Dendritic cell treated with granulocyte-macrophage colony-stimulating factor and Interleukin-4, amounts not matched to agents 40 ng/mL and 50 ng/mL, for 4 days (primary cell): Measurements from ENCODE around the gene EFCAB12.
"Not testable (repeated sequence)": the region's sequence is repeated elsewhere in the genome, so short reads cannot be mapped to it uniquely, and the experiment has no call there.

ENCODE experiments used
- H3K27ac Mint-ChIP-seq: one replicate; pipeline ENCODE4 v1.8.0; 2022; ENCODE audit warnings: mild to moderate bottlenecking, mixed read lengths
- H3K27me3 Mint-ChIP-seq: one replicate; pipeline ENCODE4 v1.8.0; 2022; ENCODE audit warnings: mild to moderate bottlenecking, mixed read lengths
- H3K36me3 Mint-ChIP-seq: one replicate; pipeline ENCODE4 v1.8.0; 2022; ENCODE audit warnings: low read depth, mixed read lengths
- H3K4me1 Mint-ChIP-seq: one replicate; pipeline ENCODE4 v1.8.0; 2022; ENCODE audit warnings: low read depth, mixed read lengths
- H3K4me3 Mint-ChIP-seq: one replicate; pipeline ENCODE4 v1.8.0; 2022; ENCODE audit warnings: mild to moderate bottlenecking, moderate library complexity, mixed read lengths
- H3K9me3 Mint-ChIP-seq: one replicate; pipeline ENCODE4 v1.8.0; 2022; ENCODE audit warnings: mixed read lengths
- intact Hi-C: fragments of 100-400 bp; cut with micrococcal nuclease; formaldehyde crosslinking; loops from one replicate; pipeline ENCODE4 v1.15.0; 2022

Gene EFCAB12

DNA sequence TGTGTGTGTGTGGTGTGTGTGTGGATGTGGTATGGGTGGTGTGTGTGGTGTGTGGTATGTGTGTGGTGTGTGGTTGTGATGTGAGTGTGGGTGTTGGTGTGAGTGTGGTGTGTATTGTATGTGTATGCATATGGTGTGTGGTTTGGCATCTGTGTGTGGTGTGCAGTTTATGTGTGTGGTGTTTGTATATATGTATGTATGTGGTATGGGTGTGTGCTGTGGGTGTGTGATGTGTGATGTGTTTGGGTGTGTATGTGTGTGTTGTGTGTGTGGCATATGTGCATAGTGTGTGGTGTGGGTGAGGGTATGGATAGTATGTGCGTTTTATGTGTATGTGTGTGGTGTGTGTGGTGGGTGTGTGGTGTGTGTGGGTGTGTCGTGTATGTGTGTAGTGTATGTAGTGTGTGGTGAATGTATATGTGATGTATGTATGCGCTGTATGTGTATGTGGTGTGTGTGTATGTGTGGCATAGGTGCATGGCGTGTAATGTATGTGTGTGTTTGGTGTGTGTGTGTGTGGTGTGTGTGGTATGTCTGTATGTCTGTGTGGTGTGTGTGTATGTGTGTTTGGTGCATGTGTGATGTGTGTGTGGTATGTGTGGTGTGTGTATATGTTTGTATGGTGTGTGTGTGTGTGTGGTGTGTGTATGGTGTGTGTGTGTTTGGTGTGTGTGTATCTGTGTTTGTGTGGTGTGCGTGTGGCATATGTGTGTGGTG, 58.0 kb downstream of the EFCAB12 start:
- Mint-ChIP-seq H3K9me3 (peaks cover 6% of the 10 kb centered on the region), H3K27ac (no peak overlapping the region), H3K27me3 (no peaks in the 10 kb centered on the region), H3K36me3 (no peaks in the 10 kb centered on the region), H3K4me3 (no peak overlapping the region), H3K4me1 (no peaks in the 10 kb centered on the region)
- intact Hi-C loops, result no loop called here

DNA sequence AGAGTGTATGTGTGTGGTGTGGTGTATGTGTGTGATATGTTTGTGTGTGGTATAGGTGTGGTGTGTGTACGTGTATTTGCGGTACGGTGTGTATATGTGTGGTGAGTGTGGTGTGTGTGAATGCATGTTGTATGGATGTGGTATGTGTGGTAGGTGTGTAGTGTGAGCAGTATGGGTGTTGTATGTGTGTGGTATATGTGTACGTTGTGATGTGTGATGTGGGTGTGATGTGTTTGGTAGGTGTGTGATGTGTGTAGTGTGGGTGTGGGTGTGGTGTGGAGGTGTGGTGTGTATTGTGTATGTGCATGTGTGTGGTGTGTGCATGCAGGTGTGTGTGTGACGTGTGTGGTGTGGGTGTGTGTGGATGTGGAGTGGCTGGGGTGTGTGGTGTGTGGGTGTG, 58.7 kb downstream of the EFCAB12 start:
- no peaks in the 10 kb centered on the region for H3K27me3 Mint-ChIP-seq
- intact Hi-C loops, result no loop called here
- peaks cover 4% of the 10 kb centered on the region for H3K4me1 Mint-ChIP-seq
- no peak overlapping the region for H3K27ac Mint-ChIP-seq
- H3K36me3 Mint-ChIP-seq, result no peaks in the 10 kb centered on the region
- peaks cover 12% of the 10 kb centered on the region for H3K9me3 Mint-ChIP-seq
- no peak overlapping the region for H3K4me3 Mint-ChIP-seq

DNA sequence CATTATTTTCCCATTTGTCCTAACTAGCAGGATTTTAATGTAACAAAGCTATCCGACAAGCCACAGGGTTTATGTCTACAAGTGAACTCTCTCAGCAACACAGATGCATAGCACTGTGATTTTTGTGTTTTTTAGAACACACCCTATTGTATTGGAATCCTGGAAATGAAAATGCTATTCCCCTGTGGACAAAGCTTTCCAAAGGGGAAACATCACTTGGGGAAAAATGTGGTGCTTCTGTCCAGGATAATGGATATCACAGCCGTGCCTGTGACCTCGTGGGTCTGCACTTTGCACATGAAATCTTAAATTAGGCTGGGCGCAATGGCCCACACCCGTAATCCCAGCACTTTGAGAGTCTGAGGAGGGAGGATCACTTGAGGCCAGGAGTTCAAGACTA, 60.6 kb downstream of the EFCAB12 start:
- intact Hi-C loops, result no loop called here
- no peaks in the 10 kb centered on the region for H3K27me3 Mint-ChIP-seq
- H3K9me3 Mint-ChIP-seq, result peaks cover 12% of the 10 kb centered on the region
- H3K36me3 Mint-ChIP-seq, result no peaks in the 10 kb centered on the region
- H3K4me1 Mint-ChIP-seq, result peaks cover 4% of the 10 kb centered on the region
- no peak overlapping the region for H3K4me3 Mint-ChIP-seq
- no peak overlapping the region for H3K27ac Mint-ChIP-seq

GRCh38 chr3:129366312-129366831, 62.1 kb downstream of the EFCAB12 start:
- Mint-ChIP-seq H3K4me3 (no peak overlapping the region), H3K27ac (no peak overlapping the region), H3K9me3 (peaks cover 12% of the 10 kb centered on the region), H3K27me3 (no peaks in the 10 kb centered on the region), H3K4me1 (peaks cover 4% of the 10 kb centered on the region), H3K36me3 (no peaks in the 10 kb centered on the region)
- intact Hi-C loops, result no loop called here

GRCh38 chr3:129365296-129366136, 62.9 kb downstream of the EFCAB12 start:
- no peaks in the 10 kb centered on the region for H3K27me3 Mint-ChIP-seq
- peaks cover 4% of the 10 kb centered on the region for H3K4me1 Mint-ChIP-seq
- H3K4me3 Mint-ChIP-seq, result no peak overlapping the region
- peak overlapping the region; percentile 47 for H3K27ac Mint-ChIP-seq
- H3K9me3 Mint-ChIP-seq, result peaks cover 12% of the 10 kb centered on the region
- intact Hi-C loops, result no loop called here
- no peaks in the 10 kb centered on the region for H3K36me3 Mint-ChIP-seq

DNA sequence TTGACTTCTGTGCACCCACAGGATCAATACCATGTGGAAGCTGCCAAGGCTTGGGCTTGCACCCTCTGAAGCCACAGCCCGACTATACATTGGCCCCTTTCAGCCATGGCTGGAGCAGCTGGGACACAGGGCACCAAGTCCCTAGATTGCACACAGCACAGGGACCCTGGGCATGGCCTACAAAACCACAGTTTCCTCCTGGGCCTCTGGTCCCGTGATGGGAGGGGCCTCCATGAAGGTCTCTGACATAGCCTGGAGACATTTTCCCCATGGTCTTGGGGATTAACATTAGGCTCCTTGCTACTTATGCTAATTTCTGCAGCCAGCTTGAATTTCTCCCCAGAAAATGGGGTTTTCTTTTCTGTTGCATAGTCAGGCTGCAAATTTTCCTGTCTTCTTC, 63.6 kb downstream of the EFCAB12 start:
- Mint-ChIP-seq H3K9me3 (peaks cover 12% of the 10 kb centered on the region), H3K27ac (peak overlapping the region; percentile 47)
- H3K36me3 Mint-ChIP-seq, H3K27me3 Mint-ChIP-seq, intact Hi-C loops, H3K4me1 Mint-ChIP-seq, H3K4me3 Mint-ChIP-seq: not testable (repeated sequence)

DNA sequence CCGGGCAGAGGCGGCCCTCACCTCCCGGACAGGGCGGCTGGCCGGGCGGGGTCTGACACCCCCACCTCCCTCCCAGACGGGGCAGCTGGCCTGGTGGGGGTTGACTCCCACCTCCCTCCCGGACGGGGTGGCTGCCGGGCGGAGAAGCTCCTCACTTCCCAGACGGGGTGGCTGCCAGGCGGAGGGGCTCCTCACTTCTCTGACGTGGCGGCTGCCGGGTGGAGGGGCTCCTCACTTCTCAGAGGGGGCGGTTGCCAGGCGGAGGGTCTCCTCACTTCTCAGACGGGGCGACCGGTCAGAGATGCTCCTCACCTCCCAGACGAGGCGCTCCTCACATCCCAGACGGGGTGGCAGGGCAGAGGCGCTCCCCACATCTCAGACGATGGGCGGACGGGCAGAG, 65.1 kb downstream of the EFCAB12 start:
- H3K4me3 Mint-ChIP-seq, H3K4me1 Mint-ChIP-seq, H3K36me3 Mint-ChIP-seq, H3K27ac Mint-ChIP-seq, intact Hi-C loops, H3K27me3 Mint-ChIP-seq: not testable (repeated sequence)
- peaks cover 12% of the 10 kb centered on the region for H3K9me3 Mint-ChIP-seq

DNA sequence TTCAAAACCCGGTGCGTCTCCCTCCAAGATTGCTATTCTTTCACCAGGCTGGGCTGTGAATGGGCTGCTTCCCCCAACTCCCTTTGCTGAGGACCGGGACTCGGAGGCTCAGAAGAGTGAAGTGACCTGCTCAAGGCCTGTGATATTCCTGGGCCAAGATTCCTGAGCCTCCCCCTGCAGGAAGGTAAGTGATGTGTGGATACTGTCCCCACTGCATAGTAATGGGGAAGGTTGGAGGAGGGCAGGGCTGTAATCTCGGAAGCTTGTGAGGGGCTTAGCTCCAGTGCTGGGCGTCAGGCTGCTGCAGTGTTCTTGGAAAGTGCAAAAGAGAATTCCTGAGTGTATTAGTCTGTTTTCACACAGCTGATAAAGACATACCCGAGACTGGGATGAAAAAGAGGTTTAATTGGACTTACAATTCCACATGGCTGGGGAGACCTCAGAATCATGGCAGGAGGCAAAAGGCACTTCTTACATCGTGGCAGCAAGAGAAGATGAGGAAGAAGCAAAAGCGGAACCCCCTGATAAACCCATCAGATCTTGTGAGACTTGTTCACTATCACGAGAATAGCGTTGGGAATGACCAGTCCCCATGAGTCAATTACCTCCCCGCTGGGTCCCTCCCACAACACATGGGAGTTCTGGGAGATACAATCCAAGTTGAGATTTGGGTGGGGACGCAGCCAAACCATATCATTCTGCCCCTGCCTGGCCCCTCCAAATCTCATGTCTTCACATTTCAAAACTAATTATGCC, 67.6 kb downstream of the EFCAB12 start:
- peaks cover 4% of the 10 kb centered on the region for H3K4me1 Mint-ChIP-seq
- H3K9me3 Mint-ChIP-seq, result peaks cover 12% of the 10 kb centered on the region
- H3K27ac Mint-ChIP-seq, result no peak overlapping the region
- intact Hi-C loops, result no loop called here
- no peaks in the 10 kb centered on the region for H3K27me3 Mint-ChIP-seq
- no peak overlapping the region for H3K4me3 Mint-ChIP-seq
- H3K36me3 Mint-ChIP-seq, result no peaks in the 10 kb centered on the region

GRCh38 chr3:129360171-129360611, 68.2 kb downstream of the EFCAB12 start:
- Mint-ChIP-seq H3K27ac (no peak overlapping the region), H3K4me3 (no peak overlapping the region), H3K9me3 (peaks cover 5% of the 10 kb centered on the region), H3K27me3 (no peaks in the 10 kb centered on the region), H3K4me1 (peaks cover 3% of the 10 kb centered on the region), H3K36me3 (no peaks in the 10 kb centered on the region)
- intact Hi-C loops, result no loop called here

DNA sequence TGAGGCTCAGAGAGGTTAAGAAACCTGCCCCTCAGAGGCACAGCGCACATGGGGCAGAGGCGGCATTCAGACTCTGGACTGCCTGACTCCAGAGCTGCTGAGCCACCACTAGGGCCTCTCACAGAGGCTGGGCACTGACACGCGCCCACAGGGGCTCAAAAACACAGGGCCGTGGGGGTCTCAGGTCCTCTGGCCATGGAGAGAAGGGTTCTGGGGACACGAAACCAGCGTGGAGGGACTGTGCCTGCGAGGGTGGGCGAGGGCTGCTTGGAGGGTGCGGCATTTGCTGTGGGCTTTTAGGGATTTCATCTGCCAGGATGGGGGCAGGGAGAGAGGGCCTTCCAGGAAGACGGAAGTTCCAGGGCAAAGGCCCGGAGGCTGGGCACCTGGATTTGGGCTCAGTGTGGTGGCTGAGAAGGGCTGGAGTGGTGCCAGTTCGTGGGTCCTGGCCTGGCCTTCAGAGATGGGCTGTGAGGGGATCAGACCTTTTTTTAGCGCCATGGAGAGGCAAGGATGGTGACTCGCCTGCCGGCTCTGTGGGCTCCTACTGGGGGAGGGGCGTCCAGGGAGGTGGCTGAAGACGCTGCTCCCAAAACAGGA, 69.6 kb downstream of the EFCAB12 start:
- H3K27ac Mint-ChIP-seq, result no peak overlapping the region
- H3K4me1 Mint-ChIP-seq, result no peaks in the 10 kb centered on the region
- H3K27me3 Mint-ChIP-seq, result no peaks in the 10 kb centered on the region
- H3K9me3 Mint-ChIP-seq, result no peaks in the 10 kb centered on the region
- H3K36me3 Mint-ChIP-seq, result no peaks in the 10 kb centered on the region
- H3K4me3 Mint-ChIP-seq, result no peak overlapping the region
- intact Hi-C loops, result no loop called here

- peaks cover 2% of the 10 kb centered on the region for H3K4me1 Mint-ChIP-seq
- no peaks in the 10 kb centered on the region for H3K36me3 Mint-ChIP-seq
- no peak overlapping the region for H3K4me3 Mint-ChIP-seq
Measured at GRCh38 chr3:129358177-129358771, 70.2 kb downstream of the EFCAB12 start.

DNA sequence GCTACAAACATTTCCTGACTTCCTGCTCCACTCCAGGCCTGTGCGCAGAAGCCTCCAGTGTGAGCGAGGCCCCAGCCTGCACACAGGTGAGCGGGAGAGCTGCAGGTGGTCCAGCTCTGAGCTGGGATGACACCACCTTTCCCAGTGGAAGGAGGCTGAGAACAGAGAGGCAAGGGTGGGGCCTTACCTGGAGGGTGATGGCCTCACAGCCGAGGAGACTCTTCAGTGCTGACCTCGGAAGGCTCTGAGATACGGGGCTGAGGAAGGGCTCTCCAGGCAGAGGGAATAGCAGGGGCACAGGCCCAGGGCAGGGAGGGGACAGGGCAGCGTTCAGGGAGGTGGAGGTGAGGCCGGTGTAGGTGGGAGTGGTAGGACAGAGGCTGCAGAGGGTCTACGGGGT, 70.8 kb downstream of the EFCAB12 start:
- no peak overlapping the region for H3K4me3 Mint-ChIP-seq
- H3K27me3 Mint-ChIP-seq, result peaks cover 4% of the 10 kb centered on the region
- no peak overlapping the region for H3K27ac Mint-ChIP-seq
- H3K9me3 Mint-ChIP-seq, result no peaks in the 10 kb centered on the region
- intact Hi-C loops, result no loop called here
- H3K36me3 Mint-ChIP-seq, result no peaks in the 10 kb centered on the region
- H3K4me1 Mint-ChIP-seq, result peaks cover 7% of the 10 kb centered on the region

More at GRCh38 chr3:129358177-129358771, 70.2 kb downstream of the EFCAB12 start:
- no peaks in the 10 kb centered on the region for H3K9me3 Mint-ChIP-seq
- H3K27me3 Mint-ChIP-seq, result peaks cover 2% of the 10 kb centered on the region
- no peak overlapping the region for H3K27ac Mint-ChIP-seq
- intact Hi-C loops, result no loop called here

GRCh38 chr3:129356756-129357425, 71.5 kb downstream of the EFCAB12 start:
- intact Hi-C loops, result no loop called here
- H3K9me3 Mint-ChIP-seq, result no peaks in the 10 kb centered on the region
- peaks cover 7% of the 10 kb centered on the region for H3K4me1 Mint-ChIP-seq
- H3K27me3 Mint-ChIP-seq, result peaks cover 4% of the 10 kb centered on the region
- H3K27ac Mint-ChIP-seq, result no peak overlapping the region
- no peak overlapping the region for H3K4me3 Mint-ChIP-seq
- H3K36me3 Mint-ChIP-seq, result no peaks in the 10 kb centered on the region
